ENCODE data around the gene HEPHL1.

GRCh38 chr11:94148189-94148588 is 127.0 kb downstream of the HEPHL1 start:
- TF ChIP-seq CTCF (IDR thresholded peaks at IDR 0.05 in 2 of 3, conservative IDR thresholded peaks at IDR 0.05 in 1 of 3; ENCODE audit: borderline replicate concordance in 1 of 3, insufficient read depth in 1 of 3, low read depth in 2 of 3, low read length in 2 of 3) (no peak), EGR1 (IDR thresholded peaks at IDR 0.05; ENCODE audit: low read depth) (no peak)

All from HCT116 (cell line).